HCT116 (cell line): ENCODE measurements around the gene KIRREL2. TPM values are rescaled to one million over a fixed set of nuclear protein-coding genes. Genes with fewer than 3 reads are reported as not detected.

ENCODE experiments used
- ATAC-seq: fragments of 200-7000 bp; cut with Tn5 transposase; 2 replicates; pipeline ENCODE4 v1.9.1; 2020; ENCODE audit warnings: mild to moderate bottlenecking, moderate library complexity
- BruUV-seq: library from RNA; stranded (reverse); fragments of 400-500 nt; replicated peaks from 2 replicates; lab custom pipeline; 2021; lab: Mats Ljungman, UMichigan
- CTCF ChIA-PET: fragments of 300-600 bp; sonication (Branson Sonifier 250); formaldehyde crosslinking; loops from one replicate; lab custom pipeline; 2021; ENCODE audit warnings: antibody characterized with exemption; lab: Charles Lee
- POLR2A ChIA-PET: fragments of 300-600, 350-600 bp; sonication (Branson Sonifier 250); formaldehyde crosslinking; loops from one replicate; lab custom pipeline; 2021; ENCODE audit warnings: antibody characterized with exemption; lab: Charles Lee
- RAD21 ChIA-PET, 2 experiments: fragments of 300-600 bp; sonication (Branson Sonifier 250); formaldehyde crosslinking; loops; one replicate each; lab custom pipeline; 2023; ENCODE audit warnings: low total read pairs in 2 of 2; ENCODE audit not compliant: uncharacterized antibody in 2 of 2, unreplicated experiment in 2 of 2, low non-redundant PET in 1 of 2; lab: Charles Lee
- DNase-seq: peaks from one replicate; pipeline ENCODE4 v3.0.0-alpha.2; 2010; ENCODE audit warnings: low read depth, low spot score
- H2AFZ ChIP-seq: fragments of 200-600 bp; shearing (Covaris generic), sonication (generic); 2 replicates; pipeline ENCODE4 v1.6.1; 2017; ENCODE audit warnings: low read depth, mixed run types, mixed read lengths, antibody characterized with exemption, low read length; ENCODE audit not compliant: poor library complexity, severe bottlenecking
- H3K27ac ChIP-seq: 2 replicates; pipeline ENCODE4 v1.5.1; 2012; ENCODE audit warnings: low read depth, low read length
- H3K27me3 ChIP-seq: fragments of 200-600 bp; sonication (generic); 2 replicates; pipeline ENCODE4 v1.6.1; 2016; ENCODE audit warnings: mixed run types, low read length, mixed read lengths; ENCODE audit not compliant: insufficient read depth
- H3K36me3 ChIP-seq, 2 experiments: fragments of 200-500 bp in 1 of 2; fragments of 200-600 bp in 1 of 2; sonication (Bioruptor generic) in 1 of 2; sonication (generic) in 1 of 2; 2 replicates each; pipeline versions ENCODE4 v1.5.1 to v1.6.1; 2014 to 2016; ENCODE audit warnings: low read length in 2 of 2, inconsistent platforms in 1 of 2, mixed read lengths in 1 of 2, mixed run types in 1 of 2; ENCODE audit not compliant: insufficient read depth in 2 of 2, control insufficient read depth in 1 of 2
- H3K4me1 ChIP-seq, 2 experiments: fragments of 200-600 bp in 1 of 2; sonication (generic) in 1 of 2; 2 replicates each; pipeline versions ENCODE4 v1.5.1 to v1.6.1; 2012 to 2017; ENCODE audit warnings: low read length in 2 of 2, inconsistent platforms in 1 of 2, mild to moderate bottlenecking in 1 of 2, mixed read lengths in 1 of 2, mixed run types in 1 of 2, moderate library complexity in 1 of 2; ENCODE audit not compliant: insufficient read depth in 2 of 2, control insufficient read depth in 1 of 2
- H3K4me2 ChIP-seq: fragments of 200-600 bp; sonication (generic); 2 replicates; pipeline ENCODE4 v1.6.1; 2017; ENCODE audit warnings: mixed run types, low read length, mixed read lengths
- H3K4me3 ChIP-seq, 2 experiments: fragments of 200-600 bp in 1 of 2; sonication (generic) in 1 of 2; replicated peaks in 1 of 2; 2 replicates each; pipeline ENCODE4 v1.5.1; 2011 to 2016; ENCODE audit warnings: low read length in 2 of 2, control low read depth in 1 of 2, low read depth in 1 of 2, mild to moderate bottlenecking in 1 of 2, mixed read lengths in 1 of 2, mixed run types in 1 of 2
- H3K79me2 ChIP-seq: fragments of 200-600 bp; sonication (generic); 2 replicates; pipeline ENCODE4 v1.6.1; 2017; ENCODE audit warnings: mild to moderate bottlenecking, mixed run types, low read length, moderate library complexity, mixed read lengths; ENCODE audit not compliant: insufficient read depth
- H3K9ac ChIP-seq: fragments of 200-600 bp; sonication (generic); 2 replicates; pipeline ENCODE4 v1.6.1; 2016; ENCODE audit warnings: low read length, mixed read lengths
- H3K9me2 ChIP-seq: fragments of 200-600 bp; sonication (generic), shearing (Covaris generic); 2 replicates; pipeline ENCODE4 v1.6.1; 2017; ENCODE audit warnings: mixed run types, mild to moderate bottlenecking, moderate library complexity; ENCODE audit not compliant: insufficient read depth
- H3K9me3 ChIP-seq, 2 experiments: fragments of 200-500 bp in 1 of 2; fragments of 200-600 bp in 1 of 2; sonication (Bioruptor generic) in 1 of 2; sonication (generic) in 1 of 2; 2 replicates each; pipeline ENCODE4 v1.6.1; 2014 to 2017; ENCODE audit warnings: low read length in 2 of 2, mixed read lengths in 2 of 2, inconsistent platforms in 1 of 2, low read depth in 1 of 2, mild to moderate bottlenecking in 1 of 2, mixed run types in 1 of 2, moderate library complexity in 1 of 2; ENCODE audit not compliant: control insufficient read depth in 1 of 2, insufficient read depth in 1 of 2
- H4K20me1 ChIP-seq: fragments of 200-600 bp; sonication (generic), shearing (Covaris generic); 2 replicates; pipeline ENCODE4 v1.6.1; 2017; ENCODE audit warnings: mixed run types, mild to moderate bottlenecking, moderate library complexity; ENCODE audit not compliant: insufficient read depth
- ATF3 ChIP-seq: IDR thresholded peaks from 2 replicates; pipeline ENCODE4 v1.6.1; 2012
- CBX3 ChIP-seq: IDR thresholded peaks from 2 replicates; pipeline ENCODE4 v1.6.1; 2012; ENCODE audit warnings: low read depth
- CEBPB ChIP-seq: IDR thresholded peaks from 2 replicates; pipeline ENCODE4 v1.6.1; 2012; ENCODE audit warnings: low read depth
- EGR1 ChIP-seq: IDR thresholded peaks from 2 replicates; pipeline ENCODE4 v1.6.1; 2012; ENCODE audit warnings: low read depth
- ELF1 ChIP-seq: IDR thresholded peaks from 2 replicates; pipeline ENCODE4 v1.6.1; 2012; ENCODE audit warnings: low read depth, borderline replicate concordance
- EZH2 ChIP-seq: fragments of 200-600 bp; sonication (generic); IDR thresholded peaks from 2 replicates; pipeline ENCODE4 v1.6.1; 2017; ENCODE audit warnings: antibody characterized with exemption, mixed run types
- FOSL1 ChIP-seq: IDR thresholded peaks from 2 replicates; pipeline ENCODE4 v1.6.1; 2012; ENCODE audit warnings: low read depth
- MAX ChIP-seq: IDR thresholded peaks from 2 replicates; pipeline ENCODE4 v1.6.1; 2012
- POLR2A ChIP-seq: IDR thresholded peaks from 2 replicates; pipeline ENCODE4 v1.7.0; 2011; ENCODE audit warnings: borderline replicate concordance; ENCODE audit not compliant: insufficient read depth, insufficient read length; ENCODE audit errors: extremely low read depth
- POLR2AphosphoS5 ChIP-seq: IDR thresholded peaks from 2 replicates; pipeline ENCODE4 v1.6.1; 2011; ENCODE audit warnings: mild to moderate bottlenecking, low read depth, low read length, moderate library complexity
- RAD21 ChIP-seq: IDR thresholded peaks from 2 replicates; pipeline ENCODE4 v1.6.1; 2012; ENCODE audit warnings: low read depth, mild to moderate bottlenecking
- SP1 ChIP-seq: IDR thresholded peaks from 2 replicates; pipeline ENCODE4 v1.6.1; 2012; ENCODE audit warnings: low read depth
- TCF7L2 ChIP-seq: IDR thresholded peaks from 2 replicates; pipeline ENCODE4 v1.7.0; 2011; ENCODE audit warnings: borderline replicate concordance, inconsistent platforms; ENCODE audit not compliant: insufficient read depth, insufficient read length; ENCODE audit errors: extremely low read depth
- YY1 ChIP-seq: IDR thresholded peaks from 2 replicates; pipeline ENCODE4 v1.6.1; 2011; ENCODE audit warnings: low read length, low read depth, moderate library complexity, mild to moderate bottlenecking; ENCODE audit not compliant: insufficient replicate concordance; ENCODE audit errors: extremely low read depth
- ZFX ChIP-seq: fragments of 450-650 bp; IDR thresholded peaks from 2 replicates; pipeline ENCODE4 v1.6.1; 2017
- ZNF274 ChIP-seq: fragments of 200-500 bp; sonication (Bioruptor generic); IDR thresholded peaks from 2 replicates; pipeline ENCODE4 v1.6.1; 2014; ENCODE audit warnings: mild to moderate bottlenecking, low read depth, low read length, inconsistent platforms
- intact Hi-C: fragments of 100-400 bp; cut with micrococcal nuclease; formaldehyde crosslinking; loops from 2 replicates; pipeline ENCODE4 v1.10.0; 2022
- total RNA-seq: library from RNA; stranded (reverse); gene quantifications from one replicate; pipeline ENCODE4 v1.2.1, GENCODE V29; 2021; ENCODE audit not compliant: unreplicated experiment
- TF ChIP-seq, protein P1 (sequence below): IDR thresholded peaks from 2 replicates; pipeline ENCODE4 v1.6.1; 2012; ENCODE audit warnings: low read depth
- TF ChIP-seq, protein P2 (sequence below), 3 experiments: fragments of 200-600 bp in 1 of 3; sonication (generic) in 1 of 3; IDR thresholded peaks in 2 of 3; conservative IDR thresholded peaks in 1 of 3; 2 replicates each; pipeline ENCODE4 v1.5.1; 2012 to 2017; ENCODE audit warnings: low read depth in 2 of 3, low read length in 2 of 3, antibody characterized with exemption in 1 of 3, borderline replicate concordance in 1 of 3, control low read depth in 1 of 3, mild to moderate bottlenecking in 1 of 3, mixed read lengths in 1 of 3, mixed run types in 1 of 3, moderate library complexity in 1 of 3; ENCODE audit not compliant: insufficient read depth in 1 of 3

The KIRREL2 gene
- total RNA-seq, 1 experiment from 2014 or later: 1.3 TPM

- H3K9ac ChIP-seq: no peak overlapping the region
- ChIA-PET CTCF (interaction anchor here (1.4 kb wide), 1 partner anchor 44 kb away, joined by 3 read pairs; no protein-coding TSS in a partner anchor), POLR2A (no interaction called here), RAD21 (no interaction called here)
- H3K4me1 ChIP-seq: no peaks in the 10 kb centered on the region
- H3K9me2 ChIP-seq: no peaks in the 10 kb centered on the region
- H4K20me1 ChIP-seq: no peaks in the 10 kb centered on the region
- ATAC-seq (no peak), DNase-seq (no peak)
- H3K4me3 ChIP-seq: no peak overlapping the region
- no peak overlapping the region for H3K4me2 ChIP-seq
- intact Hi-C loops: loop anchor here (10.0 kb wide), 1 partner anchor 166 kb away; the partner anchor contains the start of genes THAP8 and WDR62
- no TSS peak for BruUV-seq
- no peaks in the 10 kb centered on the region for H3K79me2 ChIP-seq
- H2AFZ ChIP-seq: no peak overlapping the region
- peaks cover 24 to 40% of the 10 kb centered on the region in 2 experiments; a peak in 3 of 4 replicates for H3K36me3 ChIP-seq
- no peaks in the 10 kb centered on the region for H3K9me3 ChIP-seq
- TF ChIP-seq YY1 (no peak), RAD21 (no peak), ATF3 (no peak), FOSL1 (no peak), CBX3 (no peak), EZH2 (no peak), POLR2AphosphoS5 (no peak), ZFX (no peak), CEBPB (no peak), ELF1 (no peak), ZNF274 (no peak), SP1 (no peak), EGR1 (no peak), MAX (no peak), TCF7L2 (no peak), POLR2A (no peak)
- TF ChIP-seq, protein P1, sequence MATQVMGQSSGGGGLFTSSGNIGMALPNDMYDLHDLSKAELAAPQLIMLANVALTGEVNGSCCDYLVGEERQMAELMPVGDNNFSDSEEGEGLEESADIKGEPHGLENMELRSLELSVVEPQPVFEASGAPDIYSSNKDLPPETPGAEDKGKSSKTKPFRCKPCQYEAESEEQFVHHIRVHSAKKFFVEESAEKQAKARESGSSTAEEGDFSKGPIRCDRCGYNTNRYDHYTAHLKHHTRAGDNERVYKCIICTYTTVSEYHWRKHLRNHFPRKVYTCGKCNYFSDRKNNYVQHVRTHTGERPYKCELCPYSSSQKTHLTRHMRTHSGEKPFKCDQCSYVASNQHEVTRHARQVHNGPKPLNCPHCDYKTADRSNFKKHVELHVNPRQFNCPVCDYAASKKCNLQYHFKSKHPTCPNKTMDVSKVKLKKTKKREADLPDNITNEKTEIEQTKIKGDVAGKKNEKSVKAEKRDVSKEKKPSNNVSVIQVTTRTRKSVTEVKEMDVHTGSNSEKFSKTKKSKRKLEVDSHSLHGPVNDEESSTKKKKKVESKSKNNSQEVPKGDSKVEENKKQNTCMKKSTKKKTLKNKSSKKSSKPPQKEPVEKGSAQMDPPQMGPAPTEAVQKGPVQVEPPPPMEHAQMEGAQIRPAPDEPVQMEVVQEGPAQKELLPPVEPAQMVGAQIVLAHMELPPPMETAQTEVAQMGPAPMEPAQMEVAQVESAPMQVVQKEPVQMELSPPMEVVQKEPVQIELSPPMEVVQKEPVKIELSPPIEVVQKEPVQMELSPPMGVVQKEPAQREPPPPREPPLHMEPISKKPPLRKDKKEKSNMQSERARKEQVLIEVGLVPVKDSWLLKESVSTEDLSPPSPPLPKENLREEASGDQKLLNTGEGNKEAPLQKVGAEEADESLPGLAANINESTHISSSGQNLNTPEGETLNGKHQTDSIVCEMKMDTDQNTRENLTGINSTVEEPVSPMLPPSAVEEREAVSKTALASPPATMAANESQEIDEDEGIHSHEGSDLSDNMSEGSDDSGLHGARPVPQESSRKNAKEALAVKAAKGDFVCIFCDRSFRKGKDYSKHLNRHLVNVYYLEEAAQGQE: no peak
- TF ChIP-seq, protein P2, sequence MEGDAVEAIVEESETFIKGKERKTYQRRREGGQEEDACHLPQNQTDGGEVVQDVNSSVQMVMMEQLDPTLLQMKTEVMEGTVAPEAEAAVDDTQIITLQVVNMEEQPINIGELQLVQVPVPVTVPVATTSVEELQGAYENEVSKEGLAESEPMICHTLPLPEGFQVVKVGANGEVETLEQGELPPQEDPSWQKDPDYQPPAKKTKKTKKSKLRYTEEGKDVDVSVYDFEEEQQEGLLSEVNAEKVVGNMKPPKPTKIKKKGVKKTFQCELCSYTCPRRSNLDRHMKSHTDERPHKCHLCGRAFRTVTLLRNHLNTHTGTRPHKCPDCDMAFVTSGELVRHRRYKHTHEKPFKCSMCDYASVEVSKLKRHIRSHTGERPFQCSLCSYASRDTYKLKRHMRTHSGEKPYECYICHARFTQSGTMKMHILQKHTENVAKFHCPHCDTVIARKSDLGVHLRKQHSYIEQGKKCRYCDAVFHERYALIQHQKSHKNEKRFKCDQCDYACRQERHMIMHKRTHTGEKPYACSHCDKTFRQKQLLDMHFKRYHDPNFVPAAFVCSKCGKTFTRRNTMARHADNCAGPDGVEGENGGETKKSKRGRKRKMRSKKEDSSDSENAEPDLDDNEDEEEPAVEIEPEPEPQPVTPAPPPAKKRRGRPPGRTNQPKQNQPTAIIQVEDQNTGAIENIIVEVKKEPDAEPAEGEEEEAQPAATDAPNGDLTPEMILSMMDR (IDR thresholded peaks at IDR 0.05 in 2 of 3, conservative IDR thresholded peaks at IDR 0.05 in 1 of 3; ENCODE audit: borderline replicate concordance in 1 of 3, insufficient read depth in 1 of 3, low read depth in 2 of 3, low read length in 2 of 3): no peak
- H3K27ac ChIP-seq: no peak overlapping the region
- no peaks in the 10 kb centered on the region for H3K27me3 ChIP-seq
Observed at GRCh38 chr19:35888398-35888797, 31.7 kb downstream of the KIRREL2 start.
